ENCODE data around the gene SERHL2. TPM values are rescaled to one million over a fixed set of nuclear protein-coding genes. Genes with fewer than 3 reads are reported as not detected.
"Not testable (repeated sequence)": the region's sequence is repeated elsewhere in the genome, so short reads cannot be mapped to it uniquely, and the experiment has no call there.

The SERHL2 gene
- 2.9 TPM in 2 replicates for total RNA-seq

- Histone ChIP-seq H3K9me3 (ENCODE audit: low read depth, low read length) (no peaks in the 10 kb centered on the region), H3K4me2 (ENCODE audit: insufficient read depth, low read length) (peak within 1 kb of the TSS; percentile 98), H3K36me3 (ENCODE audit: insufficient read depth, low read length) (no peaks in the 10 kb centered on the region), H3K27ac (ENCODE audit: low read depth, low read length) (no peak within 1 kb of the TSS), H3K79me2 (ENCODE audit: insufficient read depth, low read length) (no peaks in the 10 kb centered on the region), H2AFZ (ENCODE audit: low read length) (peak within 1 kb of the TSS; percentile 94), H4K20me1 (ENCODE audit: insufficient read depth, low read length) (no peaks in the 10 kb centered on the region), H3K4me1 (ENCODE audit: insufficient read depth, low read length) (peaks cover 7% of the 10 kb centered on the region), H3K4me3 (ENCODE audit: insufficient read depth, low read length) (peak within 1 kb of the TSS; percentile 76), H3K27me3 (ENCODE audit: insufficient read depth, low read length) (peaks cover 19% of the 10 kb centered on the region)
- peak; percentile 96 for DNase-seq (ENCODE audit: insufficient read length, low spot score, missing footprints)
- TF ChIP-seq CTCF (IDR thresholded peaks at IDR 0.05; ENCODE audit: extremely low read depth, low read depth, low read length): no peak
Measured at GRCh38 chr22:42553475-42554361, at the start of gene SERHL2. SERHL2 (plus strand) TSS chr22:42553956; CDS start chr22:42554021, 65 bp downstream.

- not testable (repeated sequence) for H2AFZ ChIP-seq (ENCODE audit: low read length); H3K9me3 ChIP-seq (ENCODE audit: low read depth, low read length); H4K20me1 ChIP-seq (ENCODE audit: insufficient read depth, low read length); H3K4me2 ChIP-seq (ENCODE audit: insufficient read depth, low read length); H3K4me1 ChIP-seq (ENCODE audit: insufficient read depth, low read length); H3K27me3 ChIP-seq (ENCODE audit: insufficient read depth, low read length); H3K36me3 ChIP-seq (ENCODE audit: insufficient read depth, low read length); H3K4me3 ChIP-seq (ENCODE audit: insufficient read depth, low read length); H3K27ac ChIP-seq (ENCODE audit: low read depth, low read length); H3K79me2 ChIP-seq (ENCODE audit: insufficient read depth, low read length); DNase-seq (ENCODE audit: insufficient read length, low spot score, missing footprints)
Measured at GRCh38 chr22:42508327-42508974, 45.3 kb upstream of the SERHL2 start.

GRCh38 chr22:42508975-42509364 is 44.8 kb upstream of the SERHL2 start:
- not testable (repeated sequence) for H3K27me3 ChIP-seq (ENCODE audit: insufficient read depth, low read length)

GRCh38 chr22:42509548-42509947 is 44.2 kb upstream of the SERHL2 start:
- TF ChIP-seq CTCF (IDR thresholded peaks at IDR 0.05; ENCODE audit: extremely low read depth, low read depth, low read length): no peak
- H4K20me1 ChIP-seq (ENCODE audit: insufficient read depth, low read length): no peaks in the 10 kb centered on the region
- no peaks in the 10 kb centered on the region for H3K4me1 ChIP-seq (ENCODE audit: insufficient read depth, low read length)
- no peaks in the 10 kb centered on the region for H3K79me2 ChIP-seq (ENCODE audit: insufficient read depth, low read length)
- H3K36me3 ChIP-seq (ENCODE audit: insufficient read depth, low read length): peaks cover 4% of the 10 kb centered on the region
- H3K27me3 ChIP-seq (ENCODE audit: insufficient read depth, low read length): no peaks in the 10 kb centered on the region
- no peak overlapping the region for H2AFZ ChIP-seq (ENCODE audit: low read length)
- H3K4me2 ChIP-seq (ENCODE audit: insufficient read depth, low read length): no peak overlapping the region
- no peak overlapping the region for H3K27ac ChIP-seq (ENCODE audit: low read depth, low read length)
- DNase-seq (ENCODE audit: insufficient read length, low spot score, missing footprints): peak; percentile 62
- no peaks in the 10 kb centered on the region for H3K9me3 ChIP-seq (ENCODE audit: low read depth, low read length)
- no peak overlapping the region for H3K4me3 ChIP-seq (ENCODE audit: insufficient read depth, low read length)

More at GRCh38 chr22:42508975-42509364, 44.8 kb upstream of the SERHL2 start:
- H3K4me2 ChIP-seq (ENCODE audit: insufficient read depth, low read length); H3K27ac ChIP-seq (ENCODE audit: low read depth, low read length); DNase-seq (ENCODE audit: insufficient read length, low spot score, missing footprints); H3K9me3 ChIP-seq (ENCODE audit: low read depth, low read length); H4K20me1 ChIP-seq (ENCODE audit: insufficient read depth, low read length); H3K4me3 ChIP-seq (ENCODE audit: insufficient read depth, low read length); H3K79me2 ChIP-seq (ENCODE audit: insufficient read depth, low read length); H3K36me3 ChIP-seq (ENCODE audit: insufficient read depth, low read length); H3K4me1 ChIP-seq (ENCODE audit: insufficient read depth, low read length); H2AFZ ChIP-seq (ENCODE audit: low read length): not testable (repeated sequence)

All from osteoblast (primary cell).